Neural crest cell (in vitro differentiated cells): Measurements from ENCODE around the gene TNIK. TPM values are rescaled to one million over a fixed set of nuclear protein-coding genes. Genes with fewer than 3 reads are reported as not detected.

Experiments
- DNase-seq: peaks from one replicate; pipeline ENCODE4 v3.0.0; 2021; ENCODE audit warnings: low read depth, mixed read lengths, low spot score
- H3K27ac Mint-ChIP-seq: one replicate; pipeline ENCODE4 v1.8.0; 2021; ENCODE audit warnings: mild to moderate bottlenecking, mixed read lengths; ENCODE audit not compliant: unreplicated experiment
- H3K27me3 Mint-ChIP-seq: 2 replicates; pipeline ENCODE4 v1.8.0; 2021; ENCODE audit warnings: low read depth, mild to moderate bottlenecking, mixed read lengths
- H3K36me3 Mint-ChIP-seq: 2 replicates; pipeline ENCODE4 v1.8.0; 2021; ENCODE audit warnings: low read depth, mild to moderate bottlenecking, mixed read lengths
- H3K4me1 Mint-ChIP-seq: 2 replicates; pipeline ENCODE4 v1.8.0; 2021; ENCODE audit warnings: mixed read lengths
- H3K4me3 Mint-ChIP-seq: one replicate; pipeline ENCODE4 v1.8.0; 2021; ENCODE audit warnings: mild to moderate bottlenecking, mixed read lengths
- H3K9me3 Mint-ChIP-seq: 2 replicates; pipeline ENCODE4 v1.8.0; 2021; ENCODE audit warnings: mixed read lengths
- CTCF ChIP-seq: fragments of 200-600 bp; sonication (generic); conservative IDR thresholded peaks from 2 replicates; pipeline ENCODE4 v1.5.0; 2021; ENCODE audit warnings: antibody characterized with exemption, mild to moderate bottlenecking
- total RNA-seq: library from RNA; stranded (reverse); gene quantifications from 2 replicates; pipeline ENCODE4 v1.2.1, GENCODE V29; 2021

Gene TNIK
- total RNA-seq, 1 donor from 2014 or later, result 32.3 TPM

- Mint-ChIP-seq H3K9me3 (no peaks in the 10 kb centered on the region), H3K4me1 (peaks cover 46% of the 10 kb centered on the region), H3K36me3 (peaks cover 9% of the 10 kb centered on the region), H3K27me3 (no peaks in the 10 kb centered on the region), H3K4me3 (no peak overlapping the region), H3K27ac (peak overlapping the region; percentile 8)
- DNase-seq, result no peak
- no peak for TF ChIP-seq CTCF
Measured at GRCh38 chr3:171393032-171393744, 67.0 kb downstream of the TNIK start.

- H3K4me1 Mint-ChIP-seq, result peaks cover 48% of the 10 kb centered on the region
- peaks cover 9% of the 10 kb centered on the region for H3K36me3 Mint-ChIP-seq
- no peak overlapping the region for H3K4me3 Mint-ChIP-seq
- TF ChIP-seq CTCF, result no peak
- H3K9me3 Mint-ChIP-seq, result no peaks in the 10 kb centered on the region
- no peaks in the 10 kb centered on the region for H3K27me3 Mint-ChIP-seq
- no peak for DNase-seq
- no peak overlapping the region for H3K27ac Mint-ChIP-seq
Measured at GRCh38 chr3:171391432-171391831, 68.8 kb downstream of the TNIK start.

GRCh38 chr3:171390051-171390941 lies 69.9 kb downstream of the TNIK start:
- Mint-ChIP-seq H3K4me1 (peaks cover 40% of the 10 kb centered on the region), H3K36me3 (peaks cover 9% of the 10 kb centered on the region), H3K4me3 (no peak overlapping the region), H3K9me3 (no peaks in the 10 kb centered on the region), H3K27me3 (no peaks in the 10 kb centered on the region), H3K27ac (no peak overlapping the region)
- TF ChIP-seq CTCF, result no peak
- DNase-seq, result no peak

GRCh38 chr3:171389491-171389890 lies 70.7 kb downstream of the TNIK start:
- Mint-ChIP-seq H3K4me3 (no peak overlapping the region), H3K9me3 (no peaks in the 10 kb centered on the region), H3K27ac (no peak overlapping the region), H3K36me3 (peaks cover 9% of the 10 kb centered on the region), H3K27me3 (no peaks in the 10 kb centered on the region), H3K4me1 (peaks cover 45% of the 10 kb centered on the region)
- TF ChIP-seq CTCF, result no peak
- DNase-seq, result no peak

- Mint-ChIP-seq H3K9me3 (no peaks in the 10 kb centered on the region), H3K4me1 (peaks cover 48% of the 10 kb centered on the region), H3K36me3 (peaks cover 8% of the 10 kb centered on the region), H3K4me3 (no peak overlapping the region), H3K27ac (no peak overlapping the region), H3K27me3 (no peaks in the 10 kb centered on the region)
- TF ChIP-seq CTCF, result no peak
- DNase-seq, result no peak
Measured at GRCh38 chr3:171388527-171388926, 71.7 kb downstream of the TNIK start.
